K562 (cell line): Measurements from ENCODE around the gene AQP5. TPM values are rescaled to one million over a fixed set of nuclear protein-coding genes. Genes with fewer than 3 reads are reported as not detected.

Experiments used
- ATAC-seq: fragments of 200-7000 bp; cut with Tn5 transposase; 3 replicates; pipeline ENCODE4 v1.9.1; 2020; ENCODE audit warnings: moderate library complexity
- BruUV-seq: library from RNA; stranded (reverse); fragments of 400-500 nt; replicated peaks from 2 replicates; lab custom pipeline; 2021; lab: Mats Ljungman, UMichigan
- CTCF ChIA-PET: fragments of 300-600 bp; formaldehyde crosslinking; extraction: SDS; loops from one replicate; lab custom pipeline; 2021; ENCODE audit warnings: low intra/inter-chr PET ratio; lab: Yijun Ruan, JAX
- POLR2A ChIA-PET: fragments of 300-600, 350-650 bp; sonication (Branson Sonifier 250); formaldehyde crosslinking; extraction: SDS; loops from one replicate; lab custom pipeline; 2021; ENCODE audit warnings: antibody characterized with exemption, inconsistent platforms; lab: Yijun Ruan, JAX
- DNase-seq, 4 experiments: peaks; one replicate each; pipeline versions ENCODE4 v3.0.0 to v3.0.0-alpha.2; 2011 to 2018; ENCODE audit warnings: low spot score in 3 of 4, mixed read lengths in 3 of 4; ENCODE audit errors: extremely low read depth in 1 of 4
- FAIRE-seq: peaks from 2 replicates; lab custom pipeline; 2011; peaks lifted over from hg19 to GRCh38; lab: Jason Lieb, UNC
- H2AFZ ChIP-seq: 2 replicates; pipeline ENCODE4 v1.6.0; 2011; ENCODE audit warnings: low read depth, low read length, control low read depth, inconsistent platforms
- H3K27ac ChIP-seq: fragments of 200-600 bp; 3 replicates; pipeline ENCODE4 v1.8.0; 2011; ENCODE audit warnings: low read depth, mild to moderate bottlenecking, control low read depth, inconsistent platforms, low read length, moderate library complexity, mixed read lengths; ENCODE audit errors: extremely low read depth
- H3K27me3 ChIP-seq, 2 experiments: fragments of 300-600 bp in 1 of 2; 2 replicates in 1 of 2; 3 replicates in 1 of 2; pipeline versions ENCODE4 v1.6.0 to v1.8.0; 2011; ENCODE audit warnings: inconsistent platforms in 2 of 2, low read length in 2 of 2, mild to moderate bottlenecking in 1 of 2, mixed read lengths in 1 of 2, moderate library complexity in 1 of 2; ENCODE audit not compliant: control insufficient read depth in 2 of 2, insufficient read depth in 2 of 2
- H3K36me3 ChIP-seq: fragments of 300-600 bp; 3 replicates; pipeline ENCODE4 v1.8.0; 2011; ENCODE audit warnings: mild to moderate bottlenecking, low read length, inconsistent platforms; ENCODE audit not compliant: control insufficient read depth, insufficient read depth
- H3K4me1 ChIP-seq, 2 experiments: fragments of 200-600 bp in 1 of 2; replicated peaks in 1 of 2; 2 replicates in 1 of 2; 3 replicates in 1 of 2; pipeline versions ENCODE4 v1.5.1 to v1.8.0; 2011; ENCODE audit warnings: inconsistent platforms in 2 of 2, low read length in 2 of 2, mild to moderate bottlenecking in 1 of 2, mixed read lengths in 1 of 2, moderate library complexity in 1 of 2; ENCODE audit not compliant: control insufficient read depth in 2 of 2, insufficient read depth in 2 of 2
- H3K4me2 ChIP-seq: 2 replicates; pipeline ENCODE4 v1.6.1; 2011; ENCODE audit warnings: low read length, control low read depth, inconsistent platforms, mixed read lengths; ENCODE audit not compliant: insufficient read depth
- H3K4me3 ChIP-seq: fragments of 200-600 bp; sonication (generic), shearing (Covaris generic); 2 replicates; pipeline ENCODE4 v1.5.1; 2016; ENCODE audit warnings: control low read depth, inconsistent platforms
- H3K79me2 ChIP-seq: fragments of 200-600 bp; 3 replicates; pipeline ENCODE4 v1.8.0; 2011; ENCODE audit warnings: low read length, inconsistent platforms; ENCODE audit not compliant: control insufficient read depth, insufficient read depth
- H3K9ac ChIP-seq, 2 experiments: 2 replicates each; pipeline versions ENCODE4 v1.6.0 to v1.6.1; 2011; ENCODE audit warnings: low read depth in 2 of 2, low read length in 2 of 2, control low read depth in 1 of 2, inconsistent platforms in 1 of 2, mild to moderate bottlenecking in 1 of 2, mixed read lengths in 1 of 2; ENCODE audit not compliant: insufficient read depth in 1 of 2
- H3K9me1 ChIP-seq: one replicate; pipeline ENCODE4 v1.6.0; 2011; ENCODE audit warnings: inconsistent platforms, mild to moderate bottlenecking, low read length, moderate library complexity; ENCODE audit not compliant: control insufficient read depth, insufficient read depth
- H3K9me3 ChIP-seq: replicated peaks from 2 replicates; pipeline ENCODE4 v1.5.1; 2011; ENCODE audit warnings: low read depth, low read length, inconsistent platforms; ENCODE audit not compliant: control insufficient read depth, insufficient read depth
- H4K20me1 ChIP-seq: replicated peaks from 2 replicates; pipeline ENCODE4 v1.6.1; 2011; ENCODE audit warnings: low read length, inconsistent platforms, mixed read lengths; ENCODE audit not compliant: control insufficient read depth, insufficient read depth
- CBFA2T2 ChIP-seq: fragments of 450-650 bp; conservative IDR thresholded peaks from 2 replicates; pipeline ENCODE4 v1.6.1; 2017; ENCODE audit warnings: mild to moderate bottlenecking
- CBX1 ChIP-seq: sonication (generic); IDR thresholded peaks from 2 replicates; pipeline ENCODE4 v1.6.1; 2016; ENCODE audit warnings: antibody characterized with exemption, low read depth, mild to moderate bottlenecking
- HMGN3 ChIP-seq: IDR thresholded peaks from 2 replicates; pipeline ENCODE4 v1.6.1; 2011; ENCODE audit warnings: borderline replicate concordance, low read depth, mild to moderate bottlenecking, mixed read lengths, low read length; ENCODE audit not compliant: insufficient read length; ENCODE audit errors: extremely low read depth
- NFE2L1 ChIP-seq: fragments of 450-650 bp; IDR thresholded peaks from 2 replicates; pipeline ENCODE4 v1.6.1; 2016; ENCODE audit warnings: missing genetic modification characterization, low read depth, mild to moderate bottlenecking, missing compliant biosample characterization, moderate library complexity, borderline replicate concordance
- PRPF4 ChIP-seq: fragments of 200-400 bp; formaldehyde crosslinking; IDR thresholded peaks from one replicate; pipeline ENCODE4 v1.6.1; 2017; ENCODE audit warnings: low read length, low read depth, mild to moderate bottlenecking; ENCODE audit not compliant: insufficient read depth, poor library complexity, severe bottlenecking
- RUNX1 ChIP-seq: sonication (generic); IDR thresholded peaks from 2 replicates; pipeline ENCODE4 v1.6.1; 2016; ENCODE audit warnings: antibody characterized with exemption, low read depth
- SP1 ChIP-seq: sonication (generic); formaldehyde crosslinking; IDR thresholded peaks from 2 replicates; pipeline ENCODE4 v1.8.1; 2022; ENCODE audit warnings: mild to moderate bottlenecking, missing genetic modification reagents
- ZNF121 ChIP-seq: sonication (generic); formaldehyde crosslinking; conservative IDR thresholded peaks from 2 replicates; pipeline ENCODE4 v1.8.0; 2022; ENCODE audit warnings: missing genetic modification reagents
- ZNF507 ChIP-seq: conservative IDR thresholded peaks from 2 replicates; pipeline ENCODE4 v1.6.1; 2017; ENCODE audit warnings: missing genetic modification characterization, missing compliant biosample characterization
- WGBS: fragments of 100-300 bp; shearing (Covaris generic); methylation state at CpG from one replicate; pipeline ENCODE4 v1.1.6; 2016; ENCODE audit warnings: low coverage, mixed read lengths; ENCODE audit not compliant: insufficient coverage; ENCODE audit errors: missing lambda C conversion rate; 5-methylcytosine and 5-hydroxymethylcytosine counted together
- in situ Hi-C: fragments of 300-500 bp; cut with MboI; formaldehyde crosslinking; loops from 4 replicates; pipeline ENCODE4 v1.15.0; 2018; ENCODE audit warnings: inconsistent platforms, mixed read lengths
- intact Hi-C: fragments of 100-400 bp; cut with micrococcal nuclease; formaldehyde crosslinking; loops from 2 replicates; pipeline ENCODE4 v1.14.2; 2022
- polyA plus RNA-seq, 8 experiments: library from polyadenylated mRNA; depleted of rRNA in 4 of 8; stranded (reverse) in 5 of 8; unstranded in 3 of 8; fragments of >200 nt; fragmentation: Nextera tagmentation in 2 of 8; fragmentation: Illumina TruSeq in 1 of 8; extraction: Ambion mirVana in 2 of 8; extraction: Trizol in 1 of 8; gene quantifications; 2 replicates each; pipeline versions ENCODE4 v1.2.1 to v1.2.3, GENCODE V29; 2011 to 2014; ENCODE audit warnings: inconsistent platforms in 1 of 8, missing spikeins in 1 of 8
- total RNA-seq, 7 experiments: library from RNA; depleted of rRNA in 6 of 7; stranded (reverse); fragments of >200 nt in 6 of 7; fragmentation: Illumina TruSeq in 2 of 7; extraction: Trizol in 2 of 7; gene quantifications; 2 replicates each; pipeline versions ENCODE4 v1.2.1 to v1.2.3, GENCODE V29; 2011 to 2021; ENCODE audit warnings: low replicate concordance in 1 of 7

The AQP5 gene
- total and polyA plus RNA-seq, 9 of the 15 experiments (the other 6 are each of a cell fraction or from before 2014, with no cell fraction given) = not detected

- Histone ChIP-seq H3K9me3 (no peaks in the 10 kb centered on the region), H3K27ac (no peak overlapping the region)
- intact Hi-C loops = no loop called here
- TF ChIP-seq HMGN3 (no peak), RUNX1 (no peak), NFE2L1 (tag) (no peak), PRPF4 (no peak)
- TF ChIP-seq, all 486 proteins: peak for 0
- Histone ChIP-seq H2AFZ (no peak overlapping the region), H3K4me3 (no peak overlapping the region), H3K4me2 (no peak overlapping the region), H3K79me2 (no peaks in the 10 kb centered on the region), H3K27me3 (peaks cover 5 to 42% of the 10 kb centered on the region in 2 experiments), H3K9me1 (no peaks in the 10 kb centered on the region), H3K36me3 (no peaks in the 10 kb centered on the region), H3K9ac (no peak overlapping the region), H3K4me1 (no peaks in the 10 kb centered on the region), H4K20me1 (no peaks in the 10 kb centered on the region)
- CTCF ChIA-PET = interaction anchor here (0.6 to 0.7 kb wide), 2 partner anchors 11 to 86 kb away, joined by 3 to 5 read pairs; no protein-coding TSS in a partner anchor
- POLR2A ChIA-PET = interaction anchor here (1.4 kb wide), 1 partner anchor 9 kb away, joined by 3 read pairs; no protein-coding TSS in a partner anchor
- in situ Hi-C loops = no loop called here
- FAIRE-seq (no peak), DNase-seq (no peak), ATAC-seq (peak; percentile 53; the same call in 2 of the 3 replicates)
- WGBS = 15% methylated on average over 12 of the region's 12 CpGs
- BruUV-seq = no TSS peak
Observed at GRCh38 chr12:49920241-49920914, 41.3 kb upstream of the AQP5 start.

GRCh38 chr12:49920915-49921286 is 40.8 kb upstream of the AQP5 start:
- DNase-seq = no peak

More at GRCh38 chr12:49920915-49921286, 40.8 kb upstream of the AQP5 start:
- ChIA-PET POLR2A (interaction anchor here (1.4 kb wide), 1 partner anchor 8 kb away, joined by 3 read pairs; no protein-coding TSS in a partner anchor), CTCF (interaction anchor here (0.6 kb wide), 1 partner anchor 12 kb away, joined by 5 read pairs; no protein-coding TSS in a partner anchor)
- Histone ChIP-seq H3K79me2 (no peaks in the 10 kb centered on the region), H3K36me3 (no peaks in the 10 kb centered on the region), H3K4me1 (no peaks in the 10 kb centered on the region), H3K27ac (no peak overlapping the region), H3K9me3 (no peaks in the 10 kb centered on the region), H3K9ac (no peak overlapping the region), H3K4me2 (no peak overlapping the region), H4K20me1 (no peaks in the 10 kb centered on the region), H3K27me3 (peaks cover 5 to 44% of the 10 kb centered on the region in 2 experiments), H2AFZ (no peak overlapping the region), H3K4me3 (no peak overlapping the region), H3K9me1 (no peaks in the 10 kb centered on the region)
- no peak for TF ChIP-seq CBFA2T2
- TF ChIP-seq CBX1 = no peak
- TF ChIP-seq ZNF121 (CRISPR knock-in tag) = peak; percentile 19; the same call in 1 of the 2 replicates
- no peak for TF ChIP-seq SP1 (CRISPR knock-in tag)
- no peak for TF ChIP-seq ZNF507 (tag)
- ATAC-seq (no peak), FAIRE-seq (no peak)
- 4% methylated on average over 3 of the region's 3 CpGs for WGBS
- no TSS peak for BruUV-seq
- intact Hi-C loops (no loop called here), in situ Hi-C loops (no loop called here)
